Activated CD4-positive, alpha-beta memory T cell treated with anti-CD3 and anti-CD28 coated beads for 36 hours (primary cell): ENCODE measurements around the gene ATG2B. TPM values are rescaled to one million over a fixed set of nuclear protein-coding genes. Genes with fewer than 3 reads are reported as not detected.
A peak's percentile ranks its signal among the peaks of the same experiment; 100 is the strongest.

Source experiments
- CTCF ChIA-PET: fragments of 350-600 bp; sonication (Branson Sonifier 250); formaldehyde crosslinking; loops from one replicate; lab custom pipeline; 2021; ENCODE audit warnings: antibody characterized with exemption, inconsistent platforms; lab: Charles Lee
- POLR2A ChIA-PET: fragments of 350-600 bp; sonication (Branson Sonifier 250); formaldehyde crosslinking; loops from one replicate; lab custom pipeline; 2021; ENCODE audit warnings: antibody characterized with exemption; lab: Charles Lee
- DNase-seq: peaks from one replicate; pipeline ENCODE4 v3.0.0-alpha.2; 2020
- H3K27ac Mint-ChIP-seq: one replicate; pipeline ENCODE4 v1.8.0; 2021; ENCODE audit warnings: mixed read lengths
- H3K27me3 Mint-ChIP-seq: one replicate; pipeline ENCODE4 v1.8.0; 2021; ENCODE audit warnings: mixed read lengths
- H3K36me3 Mint-ChIP-seq: one replicate; pipeline ENCODE4 v1.8.0; 2021; ENCODE audit warnings: mixed read lengths
- H3K4me1 Mint-ChIP-seq: one replicate; pipeline ENCODE4 v1.8.0; 2021; ENCODE audit warnings: low read depth, mixed read lengths
- H3K4me3 Mint-ChIP-seq: one replicate; pipeline ENCODE4 v1.8.0; 2021; ENCODE audit warnings: mild to moderate bottlenecking, mixed read lengths
- H3K9me3 Mint-ChIP-seq: one replicate; pipeline ENCODE4 v1.8.0; 2021; ENCODE audit warnings: mixed read lengths
- intact Hi-C: fragments of 100-400 bp; cut with micrococcal nuclease; formaldehyde crosslinking; loops from one replicate; pipeline ENCODE4 v1.15.1; 2023
- total RNA-seq, 2 experiments: library from RNA; stranded (reverse); gene quantifications; one replicate each; pipeline ENCODE4 v1.2.3, GENCODE V29; 2021

ATG2B gene
- total RNA-seq, 2 experiments from 2014 or later = 12.0 to 12.8 TPM

DNA sequence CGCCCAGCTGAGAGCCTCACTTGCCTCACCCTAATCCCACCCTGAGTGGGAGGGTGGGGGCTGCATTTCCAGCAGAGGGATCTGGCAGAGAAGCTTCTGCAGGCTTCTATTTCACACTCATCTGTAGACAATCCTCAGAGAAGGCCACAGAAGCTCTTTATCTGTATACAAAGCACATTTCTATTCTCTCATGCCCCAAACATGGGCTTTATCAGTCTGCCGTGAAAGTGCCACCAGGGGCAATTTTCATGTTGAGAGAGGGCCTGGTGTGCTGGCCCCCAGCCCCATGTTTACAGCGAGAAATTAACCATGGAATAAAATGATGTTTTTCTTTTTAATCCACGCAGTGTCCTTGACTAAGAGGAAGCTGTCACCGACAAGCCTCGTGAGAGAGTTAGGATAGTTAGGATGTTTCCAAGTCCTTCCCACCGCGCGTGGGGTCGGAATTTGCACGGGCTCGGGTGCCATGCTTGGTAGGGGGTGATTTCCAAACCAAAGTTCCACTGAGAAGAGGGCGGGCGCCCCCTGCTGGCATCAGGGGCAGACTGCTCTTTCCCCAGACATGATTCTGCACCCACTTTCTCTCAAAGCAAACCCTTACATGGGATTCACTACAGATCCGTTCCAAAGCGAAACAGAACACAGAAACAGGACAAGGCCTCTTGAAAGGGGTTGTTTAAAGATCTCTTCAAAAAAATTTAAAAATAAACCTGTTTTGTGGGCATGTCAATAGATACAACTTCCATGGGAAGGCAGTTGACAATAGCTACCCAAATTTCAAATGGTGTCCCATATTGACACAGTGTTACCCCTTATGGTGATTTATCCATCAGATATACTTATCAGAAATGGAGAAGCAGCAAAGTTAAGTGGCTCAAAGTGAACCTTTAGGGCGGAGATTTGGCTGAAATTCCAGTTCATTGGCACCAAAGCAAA, 87.7 kb downstream of the ATG2B start:
- Mint-ChIP-seq H3K36me3 (peaks cover 5% of the 10 kb centered on the region), H3K9me3 (peaks cover 19% of the 10 kb centered on the region), H3K4me3 (no peak overlapping the region), H3K4me1 (no peaks in the 10 kb centered on the region), H3K27ac (no peak overlapping the region), H3K27me3 (no peaks in the 10 kb centered on the region)
- POLR2A ChIA-PET = no interaction called here
- intact Hi-C loops = loop anchor here (1.0 to 5.0 kb wide), 2 partner anchors 175 to 278 kb away; no protein-coding TSS in a partner anchor
- DNase-seq = peak; percentile 78
- CTCF ChIA-PET = interaction anchor here (0.5 to 6.2 kb wide), 18 partner anchors 10 to 716 kb away, joined by 3 to 61 read pairs (median 4); partner anchors contain the start of gene BDKRB1

DNA sequence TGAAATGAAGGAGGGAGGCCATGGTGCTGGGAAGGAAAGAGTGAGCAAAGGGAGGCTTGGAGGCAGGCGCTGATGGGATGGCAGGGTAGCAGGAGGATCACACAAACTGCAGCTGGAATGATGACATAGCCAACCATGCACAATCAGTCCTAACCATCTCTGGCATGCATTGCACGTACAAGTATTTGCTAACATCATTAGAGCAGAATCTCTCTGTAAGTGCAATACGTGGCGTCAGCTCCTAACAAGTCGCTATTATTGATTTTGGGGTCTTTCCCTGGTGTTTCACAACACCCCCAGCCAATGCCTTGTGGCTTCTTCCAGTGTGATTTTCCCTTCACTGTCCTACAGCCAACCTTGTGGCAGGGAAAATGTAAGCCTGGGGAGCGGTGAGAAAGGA, 88.6 kb downstream of the ATG2B start:
- no peaks in the 10 kb centered on the region for H3K27me3 Mint-ChIP-seq
- H3K4me1 Mint-ChIP-seq = no peaks in the 10 kb centered on the region
- H3K9me3 Mint-ChIP-seq = peaks cover 19% of the 10 kb centered on the region
- POLR2A ChIA-PET = no interaction called here
- intact Hi-C loops = no loop called here
- CTCF ChIA-PET = interaction anchor here (0.9 to 6.2 kb wide), 9 partner anchors 11 to 275 kb away, joined by 3 to 61 read pairs (median 4); no protein-coding TSS in a partner anchor
- DNase-seq = no peak
- no peak overlapping the region for H3K27ac Mint-ChIP-seq
- no peak overlapping the region for H3K4me3 Mint-ChIP-seq
- H3K36me3 Mint-ChIP-seq = peaks cover 3% of the 10 kb centered on the region

DNA sequence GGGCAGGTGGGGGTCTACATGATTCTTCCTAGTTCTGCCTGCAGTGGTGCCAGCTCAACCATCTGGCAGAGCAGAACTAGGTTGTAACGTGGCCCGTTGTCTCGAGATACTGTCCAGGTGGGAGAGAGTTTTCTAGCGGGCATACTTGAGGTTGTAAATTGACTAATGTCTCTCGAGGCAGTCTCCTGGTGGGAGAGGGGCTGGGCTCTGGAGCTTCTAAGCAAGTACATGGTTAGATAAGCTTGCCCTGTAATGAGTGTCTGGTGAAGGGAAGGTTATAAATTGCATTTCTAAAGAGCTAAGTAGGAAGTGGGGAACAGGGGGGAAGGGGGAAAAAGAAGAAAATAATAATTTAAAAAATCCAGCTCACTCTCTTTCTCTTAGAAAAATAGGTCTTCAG, 89.0 kb downstream of the ATG2B start:
- Mint-ChIP-seq H3K27me3 (no peaks in the 10 kb centered on the region), H3K36me3 (peaks cover 3% of the 10 kb centered on the region), H3K27ac (no peak overlapping the region), H3K4me1 (no peaks in the 10 kb centered on the region), H3K4me3 (no peak overlapping the region), H3K9me3 (peaks cover 19% of the 10 kb centered on the region)
- intact Hi-C loops = no loop called here
- CTCF ChIA-PET = interaction anchor here (1.0 to 6.2 kb wide), 5 partner anchors 12 to 275 kb away, joined by 4 to 61 read pairs (median 4); no protein-coding TSS in a partner anchor
- POLR2A ChIA-PET = no interaction called here
- DNase-seq = no peak

DNA sequence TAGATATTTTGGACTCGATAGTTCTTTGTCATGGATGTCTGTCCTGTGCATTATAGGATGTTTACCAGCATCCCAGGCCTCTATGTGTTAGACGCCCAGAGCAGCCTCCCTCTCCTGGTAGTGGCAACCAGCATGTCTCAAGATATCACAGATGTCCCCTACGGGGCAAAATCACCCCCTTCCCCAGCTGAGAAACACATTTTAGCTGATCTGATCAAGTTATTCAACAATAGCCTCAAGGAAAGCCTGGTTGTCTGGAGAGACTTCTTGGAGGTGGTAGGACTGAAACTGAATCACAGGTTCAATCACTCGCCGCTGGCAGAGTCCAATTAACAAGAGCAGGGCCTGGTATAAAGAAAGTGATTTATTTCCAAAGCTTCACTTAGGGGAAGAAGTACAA, 89.5 kb downstream of the ATG2B start:
- no peak overlapping the region for H3K4me3 Mint-ChIP-seq
- no peaks in the 10 kb centered on the region for H3K27me3 Mint-ChIP-seq
- H3K9me3 Mint-ChIP-seq = peaks cover 16% of the 10 kb centered on the region
- no peak for DNase-seq
- no peak overlapping the region for H3K27ac Mint-ChIP-seq
- CTCF ChIA-PET = interaction anchor here (0.9 to 6.2 kb wide), 6 partner anchors 11 to 274 kb away, joined by 3 to 61 read pairs (median 4); no protein-coding TSS in a partner anchor
- POLR2A ChIA-PET = no interaction called here
- H3K4me1 Mint-ChIP-seq = no peaks in the 10 kb centered on the region
- H3K36me3 Mint-ChIP-seq = peaks cover under 1% of the 10 kb centered on the region
- intact Hi-C loops = no loop called here

DNA sequence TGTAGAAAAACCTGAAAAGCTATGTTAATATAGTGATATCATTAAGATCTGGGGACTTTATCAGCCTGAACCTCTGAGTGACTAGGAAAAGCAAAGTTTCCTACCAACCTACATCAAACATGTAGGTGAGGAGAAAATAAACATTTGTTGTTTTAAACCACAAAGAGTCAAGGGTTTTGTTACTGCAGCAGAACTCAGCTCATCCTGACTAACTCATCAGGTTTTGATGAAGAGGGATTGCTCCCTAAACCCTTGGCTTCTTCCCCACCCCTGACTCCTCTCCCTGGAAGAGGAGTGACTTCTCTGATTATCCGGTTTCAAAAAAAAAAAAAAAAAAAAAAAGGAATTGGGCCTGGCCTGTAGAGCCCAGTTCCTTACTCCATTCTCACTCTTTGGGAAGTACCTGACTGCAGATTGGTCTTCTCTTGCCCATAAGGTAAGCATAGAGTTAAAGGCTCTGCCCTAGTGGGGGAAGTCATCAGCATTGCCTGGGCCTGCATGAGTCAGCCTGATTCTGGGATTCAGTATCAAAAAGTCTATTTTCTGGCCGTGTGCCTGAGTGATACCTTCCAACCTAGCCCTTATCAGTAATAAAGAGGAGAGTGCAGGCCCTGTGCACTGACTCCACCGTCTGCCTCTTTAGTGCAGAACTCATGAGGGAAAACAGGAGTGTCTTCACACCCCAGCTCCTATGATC, 90.2 kb downstream of the ATG2B start:
- no peaks in the 10 kb centered on the region for H3K36me3 Mint-ChIP-seq
- no peaks in the 10 kb centered on the region for H3K4me1 Mint-ChIP-seq
- intact Hi-C loops = no loop called here
- H3K27ac Mint-ChIP-seq = no peak overlapping the region
- H3K4me3 Mint-ChIP-seq = no peak overlapping the region
- no peak for DNase-seq
- ChIA-PET CTCF (interaction anchor here (0.9 to 6.2 kb wide), 4 partner anchors 10 to 171 kb away, joined by 3 to 61 read pairs (median 4); no protein-coding TSS in a partner anchor), POLR2A (interaction anchor here (0.7 kb wide), 1 partner anchor 154 kb away, joined by 4 read pairs; no protein-coding TSS in a partner anchor)
- H3K27me3 Mint-ChIP-seq = no peaks in the 10 kb centered on the region
- H3K9me3 Mint-ChIP-seq = peaks cover 12% of the 10 kb centered on the region

DNA sequence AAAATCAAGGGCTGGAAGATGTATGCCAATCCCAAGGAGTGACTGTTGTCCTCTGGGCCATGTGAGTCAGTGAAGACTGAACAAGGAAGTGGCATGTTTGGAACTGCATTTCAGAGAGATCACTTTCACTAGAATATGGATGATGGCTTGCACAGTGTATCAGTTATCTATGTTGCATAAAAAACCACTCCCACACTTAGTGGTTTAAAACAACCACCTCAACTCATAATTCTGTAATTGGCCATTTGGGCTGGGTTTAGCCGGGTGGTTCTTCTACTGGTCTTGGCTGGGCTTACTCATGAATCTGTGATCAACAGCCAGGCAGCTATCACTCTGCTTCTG, 91.7 kb downstream of the ATG2B start:
- no peak overlapping the region for H3K4me3 Mint-ChIP-seq
- POLR2A ChIA-PET = no interaction called here
- intact Hi-C loops = no loop called here
- CTCF ChIA-PET = interaction anchor here (2.1 kb wide), 1 partner anchor 171 kb away, joined by 7 read pairs; no protein-coding TSS in a partner anchor
- H3K36me3 Mint-ChIP-seq = no peaks in the 10 kb centered on the region
- H3K4me1 Mint-ChIP-seq = no peaks in the 10 kb centered on the region
- peaks cover 7% of the 10 kb centered on the region for H3K9me3 Mint-ChIP-seq
- no peak for DNase-seq
- peaks cover 1% of the 10 kb centered on the region for H3K27me3 Mint-ChIP-seq
- H3K27ac Mint-ChIP-seq = no peak overlapping the region

DNA sequence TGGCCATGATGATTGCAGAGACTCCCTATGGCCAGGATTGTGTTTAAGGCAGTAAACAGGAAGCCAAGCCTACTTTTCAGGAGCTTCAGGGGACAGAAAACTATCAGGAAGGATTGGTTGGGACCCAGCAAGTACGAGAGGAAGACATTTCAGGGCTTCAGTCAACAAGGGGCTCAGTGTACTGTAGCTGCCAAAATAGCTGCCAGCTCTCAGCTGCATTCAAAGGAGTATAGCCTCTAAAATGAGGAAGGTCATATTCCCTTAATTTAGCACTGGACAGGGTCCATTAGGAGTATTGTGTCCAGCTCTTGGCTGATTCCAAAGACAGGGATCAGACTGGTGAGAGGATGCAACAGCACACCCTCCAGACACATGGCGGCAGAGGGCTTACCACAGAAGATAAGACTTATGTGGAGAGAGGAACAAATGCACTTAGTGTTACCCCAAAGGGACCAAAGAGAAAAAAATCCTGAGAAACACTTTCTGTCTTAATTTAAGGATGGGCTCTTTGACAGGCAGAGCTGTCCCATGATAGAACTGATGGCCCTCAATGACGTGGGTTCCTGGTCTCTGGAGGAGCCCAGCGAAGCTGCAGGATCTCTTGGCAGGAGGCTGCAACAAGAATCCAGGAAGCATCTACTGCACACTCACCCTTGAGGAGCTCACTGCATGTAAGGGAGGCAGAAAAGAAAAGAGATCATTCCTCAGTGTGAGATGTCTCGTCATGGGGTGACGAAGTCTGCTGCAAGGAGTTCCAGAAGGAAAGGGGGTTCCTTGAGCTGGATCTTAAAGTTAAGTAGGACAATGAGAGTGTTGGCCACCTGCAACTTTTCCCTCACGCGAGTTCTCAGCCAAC, 92.3 kb downstream of the ATG2B start:
- POLR2A ChIA-PET = no interaction called here
- intact Hi-C loops = no loop called here
- H3K36me3 Mint-ChIP-seq = no peaks in the 10 kb centered on the region
- no peak for DNase-seq
- no peak overlapping the region for H3K4me3 Mint-ChIP-seq
- peaks cover 7% of the 10 kb centered on the region for H3K9me3 Mint-ChIP-seq
- CTCF ChIA-PET = interaction anchor here (1.0 to 2.1 kb wide), 2 partner anchors 170 to 172 kb away, joined by 4 to 7 read pairs; no protein-coding TSS in a partner anchor
- H3K27ac Mint-ChIP-seq = no peak overlapping the region
- H3K4me1 Mint-ChIP-seq = no peaks in the 10 kb centered on the region
- peaks cover 2% of the 10 kb centered on the region for H3K27me3 Mint-ChIP-seq

DNA sequence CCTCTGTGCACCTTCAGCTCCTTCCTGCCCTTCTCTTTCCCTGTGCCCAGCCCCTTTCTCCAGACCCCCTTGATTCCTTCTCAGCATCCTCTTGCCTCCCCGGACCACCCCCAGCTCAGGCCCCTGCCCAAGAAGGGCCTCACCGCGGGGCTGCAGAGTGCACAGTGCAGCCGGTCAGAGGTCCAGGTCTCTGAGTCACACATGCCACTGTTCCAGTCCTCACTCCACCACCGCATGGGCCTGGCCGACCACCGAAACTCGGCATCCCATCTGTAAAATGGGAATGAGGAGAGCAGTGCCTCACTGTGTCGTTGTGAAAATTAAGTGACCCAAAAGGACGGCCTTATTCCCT, 93.8 kb downstream of the ATG2B start:
- Mint-ChIP-seq H3K27me3 (peaks cover 2% of the 10 kb centered on the region), H3K9me3 (peaks cover 7% of the 10 kb centered on the region), H3K27ac (no peak overlapping the region), H3K4me1 (no peaks in the 10 kb centered on the region), H3K36me3 (no peaks in the 10 kb centered on the region), H3K4me3 (no peak overlapping the region)
- no peak for DNase-seq
- POLR2A ChIA-PET = no interaction called here
- CTCF ChIA-PET = no interaction called here
- intact Hi-C loops = no loop called here

DNA sequence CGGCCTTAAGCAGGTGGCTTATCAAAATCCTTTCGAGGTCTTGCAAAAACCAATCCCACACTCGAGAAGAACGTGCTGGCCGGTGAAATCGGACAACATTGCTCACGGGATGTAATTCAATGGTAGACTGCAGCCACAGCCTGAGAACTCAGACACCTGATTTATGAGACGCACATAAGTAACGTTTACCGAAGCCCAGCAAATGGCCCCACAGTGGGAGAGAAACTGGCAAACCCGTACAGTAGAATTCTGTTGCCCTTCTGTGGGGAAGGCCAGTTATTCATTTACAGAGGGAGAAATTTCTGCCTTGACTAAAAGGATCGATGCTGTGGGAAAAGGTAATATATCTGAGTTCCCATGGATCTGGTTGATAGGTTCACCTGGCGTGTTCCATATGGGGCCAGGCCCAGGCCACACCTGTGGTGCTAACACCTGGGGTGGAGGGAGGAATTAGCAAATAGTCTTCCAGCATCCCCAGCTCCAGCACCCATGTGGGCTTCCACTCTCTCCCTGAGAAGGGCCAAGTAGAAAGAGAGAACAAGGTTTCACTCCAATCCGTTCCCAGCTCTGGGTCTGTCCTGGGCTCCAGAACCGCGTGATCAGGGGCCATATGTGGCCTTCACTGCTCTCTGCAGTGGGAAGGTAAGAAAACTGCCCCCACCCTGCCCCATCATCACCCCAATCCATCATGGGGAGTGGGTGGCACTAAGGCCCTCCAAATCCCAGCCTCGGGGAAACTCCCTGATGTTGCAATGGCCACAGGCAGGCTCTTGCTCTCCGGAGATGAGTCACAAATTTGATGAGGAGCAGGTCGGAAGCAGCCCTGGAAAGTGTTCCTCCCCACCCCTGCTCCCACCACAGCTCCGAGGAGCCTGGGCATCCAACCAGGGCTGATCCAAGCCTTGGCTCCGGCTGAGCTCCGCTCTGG, 94.4 kb downstream of the ATG2B start:
- intact Hi-C loops = no loop called here
- POLR2A ChIA-PET = no interaction called here
- Mint-ChIP-seq H3K36me3 (no peaks in the 10 kb centered on the region), H3K4me1 (no peaks in the 10 kb centered on the region), H3K4me3 (no peak overlapping the region), H3K27me3 (peaks cover 2% of the 10 kb centered on the region), H3K27ac (no peak overlapping the region), H3K9me3 (peaks cover 7% of the 10 kb centered on the region)
- DNase-seq = no peak
- CTCF ChIA-PET = no interaction called here

DNA sequence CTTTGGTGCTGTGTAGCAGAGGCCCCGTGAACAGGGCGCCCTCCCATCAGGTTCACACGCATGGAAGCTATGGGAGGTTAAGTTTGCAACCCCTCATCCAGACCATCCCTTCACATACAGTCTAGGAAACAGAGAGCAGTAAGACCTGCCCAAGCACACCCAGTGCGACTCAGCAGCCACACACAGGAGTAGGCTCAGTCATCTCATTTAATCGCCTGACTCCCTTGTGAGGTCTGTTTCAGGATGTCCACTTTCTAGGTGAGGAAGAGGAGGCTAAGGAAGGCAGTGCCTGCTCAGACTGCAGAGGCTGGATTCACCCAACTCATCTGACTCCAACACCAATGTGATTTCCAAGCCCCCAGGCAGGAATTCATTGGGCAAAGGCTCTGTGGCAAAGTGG, 95.2 kb downstream of the ATG2B start:
- DNase-seq = no peak
- no peaks in the 10 kb centered on the region for H3K4me1 Mint-ChIP-seq
- intact Hi-C loops = no loop called here
- peaks cover 7% of the 10 kb centered on the region for H3K9me3 Mint-ChIP-seq
- H3K36me3 Mint-ChIP-seq = no peaks in the 10 kb centered on the region
- H3K27ac Mint-ChIP-seq = no peak overlapping the region
- CTCF ChIA-PET = no interaction called here
- H3K27me3 Mint-ChIP-seq = peaks cover 2% of the 10 kb centered on the region
- H3K4me3 Mint-ChIP-seq = no peak overlapping the region
- POLR2A ChIA-PET = no interaction called here

DNA sequence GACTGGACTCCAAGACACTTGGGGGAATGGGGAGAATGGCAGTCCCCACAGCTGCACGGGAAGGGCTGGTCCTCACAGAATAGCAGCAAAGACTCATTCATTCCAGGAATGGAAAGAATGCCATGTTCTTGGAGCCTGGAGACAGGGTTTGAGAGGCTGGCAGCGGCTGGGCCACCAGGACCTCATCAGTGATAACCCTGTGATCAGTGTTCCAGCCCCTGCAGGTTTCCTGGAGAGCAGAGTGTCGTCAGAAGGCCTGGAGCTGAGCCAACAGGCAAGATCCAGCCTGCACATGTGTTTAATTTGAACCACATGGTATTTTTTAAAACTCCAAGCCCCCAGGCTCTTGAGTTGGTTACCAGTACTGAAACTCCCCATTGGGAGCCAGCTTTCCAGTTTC, 95.8 kb downstream of the ATG2B start:
- no peak for DNase-seq
- H3K4me1 Mint-ChIP-seq = no peaks in the 10 kb centered on the region
- H3K27me3 Mint-ChIP-seq = peaks cover 2% of the 10 kb centered on the region
- peaks cover 7% of the 10 kb centered on the region for H3K9me3 Mint-ChIP-seq
- H3K4me3 Mint-ChIP-seq = no peak overlapping the region
- no peaks in the 10 kb centered on the region for H3K36me3 Mint-ChIP-seq
- POLR2A ChIA-PET = no interaction called here
- CTCF ChIA-PET = no interaction called here
- intact Hi-C loops = no loop called here
- H3K27ac Mint-ChIP-seq = no peak overlapping the region
